ENCODE measurements around the gene CFTR.

DNA sequence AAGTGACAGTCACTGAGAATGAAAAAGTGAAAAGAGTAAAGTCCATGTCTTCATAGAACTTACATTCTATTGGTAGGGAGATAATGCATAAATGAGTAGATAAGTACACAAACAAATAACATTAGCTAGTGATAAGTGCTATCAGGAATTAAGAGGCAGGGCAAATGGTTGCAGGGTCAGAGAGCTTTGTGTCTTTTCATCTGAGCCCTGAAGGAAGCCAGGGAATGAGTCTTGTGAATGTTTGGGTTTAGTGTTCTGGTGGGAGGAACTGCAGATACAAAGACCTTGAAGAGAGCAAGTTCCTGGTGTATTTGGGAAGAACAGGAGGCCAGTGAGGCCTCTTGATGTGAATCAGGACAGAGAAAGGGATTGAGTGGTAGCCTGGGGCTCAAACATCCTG is 209.6 kb downstream of the CFTR start:
- TF ChIP-seq TCF7 (IDR thresholded peaks at IDR 0.05; ENCODE audit: borderline replicate concordance) (no peak), SPI1 (IDR thresholded peaks at IDR 0.05; ENCODE audit: borderline replicate concordance, low read depth, low read length) (no peak), GTF2A2 (tag; IDR thresholded peaks at IDR 0.05) (no peak), NFIX (CRISPR knock-in tag; IDR thresholded peaks at IDR 0.05; ENCODE audit: low read depth) (no peak), EZH2 (IDR thresholded peaks at IDR 0.05; ENCODE audit: borderline replicate concordance, low read depth, low read length) (no peak), ADNP (tag; IDR thresholded peaks at IDR 0.05) (no peak), CREM (IDR thresholded peaks at IDR 0.05; ENCODE audit: low read depth) (no peak)
- TF ChIP-seq, protein P1, sequence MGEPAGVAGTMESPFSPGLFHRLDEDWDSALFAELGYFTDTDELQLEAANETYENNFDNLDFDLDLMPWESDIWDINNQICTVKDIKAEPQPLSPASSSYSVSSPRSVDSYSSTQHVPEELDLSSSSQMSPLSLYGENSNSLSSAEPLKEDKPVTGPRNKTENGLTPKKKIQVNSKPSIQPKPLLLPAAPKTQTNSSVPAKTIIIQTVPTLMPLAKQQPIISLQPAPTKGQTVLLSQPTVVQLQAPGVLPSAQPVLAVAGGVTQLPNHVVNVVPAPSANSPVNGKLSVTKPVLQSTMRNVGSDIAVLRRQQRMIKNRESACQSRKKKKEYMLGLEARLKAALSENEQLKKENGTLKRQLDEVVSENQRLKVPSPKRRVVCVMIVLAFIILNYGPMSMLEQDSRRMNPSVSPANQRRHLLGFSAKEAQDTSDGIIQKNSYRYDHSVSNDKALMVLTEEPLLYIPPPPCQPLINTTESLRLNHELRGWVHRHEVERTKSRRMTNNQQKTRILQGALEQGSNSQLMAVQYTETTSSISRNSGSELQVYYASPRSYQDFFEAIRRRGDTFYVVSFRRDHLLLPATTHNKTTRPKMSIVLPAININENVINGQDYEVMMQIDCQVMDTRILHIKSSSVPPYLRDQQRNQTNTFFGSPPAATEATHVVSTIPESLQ (CRISPR knock-in tag; IDR thresholded peaks at IDR 0.05), result no peak
- TF ChIP-seq, protein P2, sequence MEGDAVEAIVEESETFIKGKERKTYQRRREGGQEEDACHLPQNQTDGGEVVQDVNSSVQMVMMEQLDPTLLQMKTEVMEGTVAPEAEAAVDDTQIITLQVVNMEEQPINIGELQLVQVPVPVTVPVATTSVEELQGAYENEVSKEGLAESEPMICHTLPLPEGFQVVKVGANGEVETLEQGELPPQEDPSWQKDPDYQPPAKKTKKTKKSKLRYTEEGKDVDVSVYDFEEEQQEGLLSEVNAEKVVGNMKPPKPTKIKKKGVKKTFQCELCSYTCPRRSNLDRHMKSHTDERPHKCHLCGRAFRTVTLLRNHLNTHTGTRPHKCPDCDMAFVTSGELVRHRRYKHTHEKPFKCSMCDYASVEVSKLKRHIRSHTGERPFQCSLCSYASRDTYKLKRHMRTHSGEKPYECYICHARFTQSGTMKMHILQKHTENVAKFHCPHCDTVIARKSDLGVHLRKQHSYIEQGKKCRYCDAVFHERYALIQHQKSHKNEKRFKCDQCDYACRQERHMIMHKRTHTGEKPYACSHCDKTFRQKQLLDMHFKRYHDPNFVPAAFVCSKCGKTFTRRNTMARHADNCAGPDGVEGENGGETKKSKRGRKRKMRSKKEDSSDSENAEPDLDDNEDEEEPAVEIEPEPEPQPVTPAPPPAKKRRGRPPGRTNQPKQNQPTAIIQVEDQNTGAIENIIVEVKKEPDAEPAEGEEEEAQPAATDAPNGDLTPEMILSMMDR (IDR thresholded peaks at IDR 0.05 in 2 of 3, conservative IDR thresholded peaks at IDR 0.05 in 1 of 3; ENCODE audit: insufficient read depth in 2 of 3, low read depth in 1 of 3, low read length in 3 of 3), result no peak
